Ectodermal cell (in vitro differentiated cells): ENCODE measurements around the gene COTL1.
"Not testable (repeated sequence)": the region's sequence is repeated elsewhere in the genome, so short reads cannot be mapped to it uniquely, and the experiment has no call there.

Experiments used
- H3K27ac ChIP-seq: 2 replicates; pipeline ENCODE4 v1.7.0; 2013; ENCODE audit warnings: mild to moderate bottlenecking, low read depth, low read length; ENCODE audit not compliant: insufficient read depth, poor library complexity, severe bottlenecking
- H3K27me3 ChIP-seq: 2 replicates; pipeline ENCODE4 v1.7.0; 2013; ENCODE audit warnings: mild to moderate bottlenecking, low read length; ENCODE audit not compliant: insufficient read depth, control insufficient read depth, poor library complexity, severe bottlenecking
- H3K36me3 ChIP-seq: one replicate; pipeline ENCODE4 v1.7.0; 2013; ENCODE audit warnings: low read length; ENCODE audit not compliant: control insufficient read depth, insufficient read depth
- H3K4me1 ChIP-seq: one replicate; pipeline ENCODE4 v1.7.0; 2013; ENCODE audit warnings: low read length; ENCODE audit not compliant: control insufficient read depth, insufficient read depth
- H3K4me3 ChIP-seq: 2 replicates; pipeline ENCODE4 v1.7.0; 2013; ENCODE audit warnings: low read depth, low read length, control low read depth; ENCODE audit not compliant: insufficient read depth
- H3K9me3 ChIP-seq: 2 replicates; pipeline ENCODE4 v1.7.0; 2013; ENCODE audit warnings: mild to moderate bottlenecking, low read length, moderate library complexity; ENCODE audit not compliant: control insufficient read depth
- WGBS, 2 experiments: methylation state at CpG; one replicate each; pipeline ENCODE4 v1.1.7; 2013; ENCODE audit warnings: missing lambda C conversion rate in 2 of 2; 5-methylcytosine and 5-hydroxymethylcytosine counted together

Gene COTL1

GRCh38 chr16:84643674-84644073 lies 25.8 kb upstream of the COTL1 start:
- 91 to 94% methylated on average over 4 of the region's 4 CpGs for WGBS, 2 experiments
- peaks cover 3% of the 10 kb centered on the region for H3K4me1 ChIP-seq
- no peak overlapping the region for H3K27ac ChIP-seq
- H3K4me3 ChIP-seq: no peak overlapping the region
- no peaks in the 10 kb centered on the region for H3K36me3 ChIP-seq
- H3K27me3 ChIP-seq: peaks cover 10% of the 10 kb centered on the region
- H3K9me3 ChIP-seq: no peaks in the 10 kb centered on the region

- H3K4me3 ChIP-seq: no peak overlapping the region
- 75 to 79% methylated on average over 8 of the region's 8 CpGs for WGBS, 2 experiments
- no peak overlapping the region for H3K27ac ChIP-seq
- H3K9me3 ChIP-seq: no peaks in the 10 kb centered on the region
- peaks cover 10% of the 10 kb centered on the region for H3K27me3 ChIP-seq
- H3K36me3 ChIP-seq: no peaks in the 10 kb centered on the region
- peaks cover 3% of the 10 kb centered on the region for H3K4me1 ChIP-seq
Observed at GRCh38 chr16:84643180-84643583, 25.3 kb upstream of the COTL1 start.

- no peaks in the 10 kb centered on the region for H3K27me3 ChIP-seq
- no peak overlapping the region for H3K27ac ChIP-seq
- no peaks in the 10 kb centered on the region for H3K36me3 ChIP-seq
- peaks cover 3% of the 10 kb centered on the region for H3K4me1 ChIP-seq
- 72 to 73% methylated on average over 6 of the region's 6 CpGs for WGBS, 2 experiments
- H3K4me3 ChIP-seq: no peak overlapping the region
- H3K9me3 ChIP-seq: no peaks in the 10 kb centered on the region
Observed at GRCh38 chr16:84641643-84642358, 23.9 kb upstream of the COTL1 start.

GRCh38 chr16:84640145-84640544 lies 22.3 kb upstream of the COTL1 start:
- Histone ChIP-seq H3K27ac (no peak overlapping the region), H3K4me1 (peaks cover 3% of the 10 kb centered on the region), H3K4me3 (no peak overlapping the region), H3K27me3 (no peaks in the 10 kb centered on the region), H3K36me3 (no peaks in the 10 kb centered on the region), H3K9me3 (no peaks in the 10 kb centered on the region)
- 95% methylated on average over 5 of the region's 5 CpGs for WGBS, 2 experiments

GRCh38 chr16:84638231-84638806 lies 20.4 kb upstream of the COTL1 start:
- WGBS, 2 experiments: 92 to 94% methylated on average over 8 of the region's 8 CpGs
- H3K27ac ChIP-seq: no peak overlapping the region
- no peaks in the 10 kb centered on the region for H3K9me3 ChIP-seq
- H3K27me3 ChIP-seq: no peaks in the 10 kb centered on the region
- no peak overlapping the region for H3K4me3 ChIP-seq
- H3K36me3 ChIP-seq: no peaks in the 10 kb centered on the region
- peaks cover 3% of the 10 kb centered on the region for H3K4me1 ChIP-seq

- Histone ChIP-seq H3K4me1 (peaks cover 1% of the 10 kb centered on the region), H3K4me3 (no peak overlapping the region), H3K27me3 (no peaks in the 10 kb centered on the region), H3K9me3 (no peaks in the 10 kb centered on the region), H3K27ac (no peak overlapping the region), H3K36me3 (no peaks in the 10 kb centered on the region)
- WGBS, 2 experiments: 78 to 84% methylated on average over 4 of the region's 4 CpGs
Observed at GRCh38 chr16:84637709-84638108, 19.8 kb upstream of the COTL1 start.

GRCh38 chr16:84635702-84636101 lies 17.8 kb upstream of the COTL1 start:
- Histone ChIP-seq H3K36me3 (no peaks in the 10 kb centered on the region), H3K4me3 (no peak overlapping the region), H3K27me3 (no peaks in the 10 kb centered on the region), H3K27ac (no peak overlapping the region), H3K4me1 (no peaks in the 10 kb centered on the region), H3K9me3 (no peaks in the 10 kb centered on the region)
- WGBS, 2 experiments: 92 to 93% methylated on average over 8 of the region's 8 CpGs

- no peak overlapping the region for H3K4me3 ChIP-seq
- H3K27me3 ChIP-seq: no peaks in the 10 kb centered on the region
- H3K4me1 ChIP-seq: peaks cover 6% of the 10 kb centered on the region
- H3K9me3 ChIP-seq: no peaks in the 10 kb centered on the region
- no peak overlapping the region for H3K27ac ChIP-seq
- H3K36me3 ChIP-seq: no peaks in the 10 kb centered on the region
- WGBS, 2 experiments: 85 to 86% methylated on average over 9 of the region's 9 CpGs
Observed at GRCh38 chr16:84633622-84634021, 15.7 kb upstream of the COTL1 start.

GRCh38 chr16:84632862-84633261 lies 15.0 kb upstream of the COTL1 start:
- not testable (repeated sequence) for H3K9me3 ChIP-seq, H3K4me1 ChIP-seq, H3K4me3 ChIP-seq, H3K27ac ChIP-seq, H3K27me3 ChIP-seq, H3K36me3 ChIP-seq
- WGBS, 2 experiments: 91 to 93% methylated on average over 7 of the region's 7 CpGs

GRCh38 chr16:84631886-84632285 lies 14.0 kb upstream of the COTL1 start:
- Histone ChIP-seq H3K4me3 (no peak overlapping the region), H3K36me3 (no peaks in the 10 kb centered on the region), H3K4me1 (peaks cover 6% of the 10 kb centered on the region), H3K27me3 (no peaks in the 10 kb centered on the region), H3K27ac (no peak overlapping the region), H3K9me3 (no peaks in the 10 kb centered on the region)
- WGBS, 2 experiments: 96% methylated on average over 6 of the region's 6 CpGs
